Activated CD4-positive, alpha-beta T cell treated with anti-CD3 and anti-CD28 coated beads, Interleukin-2, amount 50 U/mL, for 24 hours (primary cell): ENCODE results near the gene VSIG10L2.

Experiments
- DNase-seq, 2 donors: peaks; one replicate each; pipeline ENCODE4 v3.0.0-alpha.2; 2020; ENCODE audit warnings: low read depth in 1 of 2, low spot score in 1 of 2

Gene VSIG10L2

DNA sequence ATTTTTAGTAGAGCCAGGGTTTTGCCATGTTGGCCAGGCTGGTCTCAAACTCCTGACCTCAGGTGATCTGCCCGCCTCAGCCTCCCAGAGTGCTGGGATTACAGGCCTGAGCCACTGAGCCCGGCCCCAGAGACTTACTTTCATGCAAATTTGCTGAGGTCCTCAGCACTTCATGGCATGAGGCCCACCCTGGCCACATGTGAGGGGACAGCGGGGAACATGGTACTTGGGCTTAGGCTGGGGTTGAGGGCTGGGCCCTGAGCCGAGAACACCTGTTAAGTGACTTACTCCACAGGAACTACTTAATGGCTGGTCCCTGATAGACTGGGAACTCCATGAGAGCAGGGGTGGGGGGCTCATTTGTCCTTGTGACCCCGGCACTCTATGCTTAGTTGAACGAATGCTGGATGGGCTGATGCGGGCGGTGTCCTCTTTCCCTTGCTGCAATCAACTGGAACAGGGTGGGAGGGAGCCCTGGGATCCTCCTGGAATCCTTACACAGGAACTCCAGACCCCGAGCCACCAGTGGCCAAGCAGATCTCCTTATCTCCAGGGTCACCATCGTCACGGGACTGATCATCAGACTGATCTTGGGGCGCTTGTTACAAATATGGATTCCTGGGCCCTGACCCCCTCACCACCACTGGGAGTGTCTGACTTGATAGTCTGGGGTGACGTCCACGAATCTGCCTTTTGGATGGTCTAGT, 1.0 kb downstream of the VSIG10L2 start:
- no peak for DNase-seq

DNA sequence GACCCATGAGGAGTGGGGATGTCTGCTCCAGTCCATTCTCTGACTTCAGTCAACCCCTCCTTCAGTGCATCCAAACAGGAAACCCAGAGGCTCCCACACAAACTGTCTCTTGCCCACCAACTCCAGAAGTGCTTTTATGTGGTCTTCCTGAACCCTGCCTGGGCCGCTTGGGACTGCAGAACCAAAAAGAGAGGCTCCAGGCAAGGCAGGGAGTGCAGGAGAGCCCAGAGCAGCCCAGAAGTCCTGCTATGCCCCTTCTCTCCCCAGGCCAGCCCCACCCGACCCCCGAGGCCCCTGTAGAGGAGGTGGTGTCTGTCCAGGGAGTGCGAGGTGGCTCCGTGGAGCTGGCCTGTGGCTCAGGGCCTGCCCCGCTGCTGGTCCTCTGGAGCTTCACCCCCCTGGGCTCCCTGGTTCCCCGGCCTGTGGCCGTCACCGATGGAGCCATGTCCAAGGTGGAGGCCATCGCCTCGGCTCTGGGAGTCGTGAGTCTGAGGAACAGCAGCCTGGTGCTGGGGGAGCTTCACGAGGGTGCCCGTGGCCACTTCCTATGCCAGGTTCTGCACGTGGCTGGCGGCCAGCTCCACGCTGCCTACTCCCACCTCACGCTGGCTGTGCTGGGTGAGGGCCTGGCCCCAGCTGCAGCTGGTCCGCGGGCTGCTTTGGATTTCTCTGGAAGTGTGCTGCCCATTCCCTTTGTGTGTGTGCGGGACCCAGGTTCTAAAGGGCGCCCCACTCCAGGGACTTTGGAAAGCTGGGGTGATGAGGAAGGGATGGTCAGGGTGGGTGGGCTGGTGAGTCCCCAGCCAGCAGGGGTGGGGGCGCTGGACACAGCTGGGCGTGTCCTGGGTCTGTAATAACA, 1.8 kb downstream of the VSIG10L2 start:
- no peak for DNase-seq

DNA sequence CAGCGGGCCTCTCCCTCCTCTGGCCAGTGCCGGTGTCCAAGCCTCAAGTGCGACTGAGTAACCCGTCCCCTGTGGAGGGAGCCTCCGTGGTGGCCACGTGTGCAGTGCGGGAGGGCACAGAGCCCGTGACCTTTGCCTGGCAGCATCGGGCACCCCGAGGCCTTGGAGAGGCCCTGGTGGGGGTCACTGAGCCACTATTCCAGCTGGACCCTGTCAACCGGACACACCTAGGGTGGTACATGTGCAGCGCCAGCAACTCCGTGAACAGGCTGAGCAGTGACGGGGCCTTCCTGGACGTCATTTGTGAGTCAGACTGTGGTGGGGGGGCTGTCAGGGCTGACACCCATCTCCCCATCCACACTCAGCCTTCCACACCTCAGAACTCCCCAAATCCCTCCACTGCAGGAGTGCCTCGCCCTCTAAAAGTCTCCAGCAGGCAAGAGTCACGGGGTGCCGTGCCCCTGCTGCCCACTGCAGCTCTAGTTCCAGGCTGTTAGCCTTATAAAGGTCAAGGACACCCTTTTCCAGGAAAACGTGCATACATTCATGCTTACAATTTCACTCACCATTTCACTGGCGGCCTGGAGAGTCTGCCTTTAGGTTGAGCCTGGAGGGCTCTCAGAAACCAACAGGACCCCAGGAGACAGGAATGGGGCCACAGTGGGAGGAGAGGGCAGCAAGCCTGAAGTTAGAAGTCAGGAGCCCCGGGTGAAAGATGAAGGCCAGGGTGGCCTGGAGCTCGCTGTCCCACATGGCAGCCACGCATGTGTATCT, 2.6 kb downstream of the VSIG10L2 start:
- DNase-seq, result no peak

DNA sequence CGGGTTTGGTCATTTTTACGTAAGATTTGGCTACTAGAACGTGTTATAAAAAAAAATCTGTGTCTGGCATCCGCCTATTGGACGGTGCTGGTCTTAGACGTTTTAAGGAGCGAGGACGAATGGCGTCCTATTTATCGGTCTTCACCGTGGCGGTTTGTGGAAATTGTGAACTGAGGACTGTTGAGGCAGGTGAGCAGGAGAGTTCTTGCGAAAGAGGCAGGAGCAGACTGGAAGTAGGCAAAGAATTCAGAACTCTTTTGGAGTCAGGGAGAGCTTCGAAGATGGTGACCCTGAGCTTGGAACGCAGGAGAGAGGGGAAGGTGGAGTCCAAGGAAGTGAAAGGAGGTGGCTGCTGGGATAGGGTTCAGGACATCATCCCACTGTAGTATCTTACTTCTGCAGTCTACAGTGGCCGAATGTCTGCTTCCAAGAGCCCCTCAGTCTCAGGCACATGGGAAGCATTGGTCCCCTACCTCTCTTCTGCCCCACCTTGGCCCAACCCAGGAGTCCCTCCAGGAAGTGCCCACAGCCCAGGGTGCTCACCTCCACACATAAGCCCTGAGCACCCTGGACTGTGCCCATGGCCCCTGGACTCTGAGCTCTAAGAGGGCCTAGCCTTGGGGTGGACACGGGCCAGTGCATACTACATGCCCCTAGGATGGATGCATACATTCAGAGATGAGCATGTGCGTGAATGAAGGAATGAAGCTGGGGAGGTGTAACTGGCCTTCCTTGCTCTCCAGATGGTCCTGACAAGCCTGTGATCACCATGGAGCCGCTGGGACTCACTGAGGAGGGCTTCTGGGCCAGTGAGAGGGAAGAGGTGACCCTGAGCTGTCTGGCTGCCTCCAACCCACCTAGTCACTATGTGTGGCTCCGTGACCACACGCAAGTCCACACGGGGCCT, 3.7 kb downstream of the VSIG10L2 start:
- no peak for DNase-seq

DNA sequence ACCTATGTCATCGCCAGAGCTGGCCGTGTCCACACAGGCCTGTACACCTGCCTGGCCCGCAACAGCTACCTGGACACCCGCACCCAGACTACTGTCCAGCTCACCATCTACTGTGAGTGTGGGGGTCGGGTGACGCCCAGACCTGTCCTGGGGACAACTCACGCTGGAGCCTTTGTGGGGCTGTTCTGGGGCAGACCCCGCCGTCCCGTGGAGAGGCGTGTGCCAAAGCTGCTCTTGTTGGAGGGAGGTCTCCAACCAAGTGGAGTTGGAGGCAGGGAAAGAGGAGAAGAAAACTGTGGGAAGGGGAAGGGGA, 4.3 kb downstream of the VSIG10L2 start:
- DNase-seq, result no peak

DNA sequence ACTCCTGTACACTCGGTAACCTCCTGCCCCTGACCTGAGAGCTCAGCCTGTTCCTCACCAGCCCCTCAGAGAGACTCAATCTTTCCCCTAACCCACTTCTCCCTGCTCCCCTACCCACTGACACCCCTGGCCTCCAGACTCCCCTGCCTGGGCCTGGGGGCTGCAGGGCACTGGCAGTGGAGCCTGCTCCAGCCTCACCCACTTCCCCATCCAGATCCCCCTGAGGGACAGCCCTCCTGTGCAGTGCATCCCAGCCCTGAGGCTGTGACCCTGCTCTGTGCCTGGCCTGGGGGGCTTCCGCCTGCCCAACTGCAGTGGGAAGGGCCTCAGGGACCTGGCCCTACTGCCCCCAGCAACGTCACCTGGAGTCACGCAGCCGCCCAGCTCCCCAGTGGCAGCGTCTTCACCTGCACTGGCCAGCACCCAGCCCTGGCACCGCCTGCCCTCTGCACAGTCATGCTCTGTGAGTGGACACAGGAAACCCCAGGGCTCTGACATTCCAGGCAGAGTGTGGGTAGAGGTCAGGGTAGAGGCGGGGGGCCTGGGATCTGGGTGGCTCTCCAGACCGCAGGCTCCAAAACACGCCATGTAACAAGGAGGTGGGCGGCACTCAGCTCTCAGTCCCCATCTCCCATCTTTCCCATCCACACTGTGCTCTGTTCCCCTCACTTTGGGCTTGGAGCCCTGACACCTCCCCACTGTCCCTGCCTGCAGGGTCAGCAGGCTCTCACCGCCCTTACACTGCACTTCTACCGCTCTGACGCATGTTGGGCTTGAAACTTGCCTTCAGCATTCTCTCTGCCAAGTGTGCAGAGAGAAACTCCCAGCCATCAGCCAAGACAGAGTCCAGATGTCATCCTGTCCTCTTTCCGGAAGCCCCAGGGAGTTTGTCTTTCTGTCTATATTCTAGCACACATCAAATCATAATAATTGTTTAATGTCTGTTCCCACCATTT, 5.1 kb downstream of the VSIG10L2 start:
- no peak for DNase-seq

DNA sequence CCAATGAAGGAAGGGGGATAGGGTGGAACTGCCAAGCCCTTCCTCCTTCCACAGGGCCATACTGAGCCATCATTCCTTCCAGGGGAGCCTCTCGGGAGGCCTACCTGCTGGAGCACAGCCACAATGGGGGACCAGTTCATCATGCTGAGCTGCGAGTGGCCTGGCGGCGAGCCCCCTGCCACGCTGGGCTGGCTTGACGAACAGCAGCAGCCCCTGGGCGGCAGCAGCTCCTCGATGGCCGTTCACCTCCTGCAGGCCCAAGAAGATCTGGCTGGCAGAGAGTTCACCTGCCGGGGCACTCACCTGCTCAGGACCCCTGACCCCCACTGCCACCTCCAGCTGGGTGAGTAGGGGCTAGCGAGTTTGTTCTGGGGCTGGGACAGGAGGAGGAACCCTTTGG, 5.9 kb downstream of the VSIG10L2 start:
- DNase-seq, result no peak

DNA sequence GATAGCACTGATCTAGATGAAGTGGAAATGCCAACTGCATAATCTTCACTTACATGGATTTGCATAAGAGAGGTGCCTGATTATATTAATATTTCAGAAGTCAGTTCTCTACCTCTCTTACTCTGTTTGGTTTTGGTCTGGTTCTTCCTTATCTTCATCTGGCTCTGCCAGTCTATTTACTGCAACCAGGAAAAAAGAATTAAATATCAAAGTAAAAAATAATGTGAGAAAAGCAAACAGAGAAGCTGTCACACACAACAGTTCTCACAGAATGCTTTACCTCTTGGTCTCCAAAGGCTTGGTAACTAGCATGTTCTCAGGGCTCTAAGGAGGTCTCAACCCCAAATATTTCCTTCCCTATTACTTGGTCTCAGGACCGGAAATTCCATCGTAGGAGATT, 6.7 kb downstream of the VSIG10L2 start:
- no peak for DNase-seq

DNA sequence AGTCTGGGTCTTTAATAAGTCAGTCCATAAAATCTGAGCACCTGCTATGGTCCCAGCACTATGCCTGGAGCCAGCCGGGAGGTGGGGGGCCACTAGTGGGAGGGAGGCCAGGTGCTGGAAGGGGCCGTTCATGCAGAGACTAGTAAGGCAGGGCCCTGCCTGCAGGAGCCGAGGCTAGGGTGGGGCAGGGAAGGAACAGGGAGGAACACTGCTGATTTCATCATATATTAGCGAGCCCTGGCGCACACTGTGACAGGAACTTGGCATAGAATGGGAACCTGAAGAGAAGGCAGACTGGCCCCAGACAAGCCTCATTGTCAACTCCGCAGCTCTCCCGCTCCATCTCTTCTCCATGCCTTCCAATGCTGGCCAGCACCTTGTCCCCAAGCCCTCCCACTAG, 7.1 kb downstream of the VSIG10L2 start:
- DNase-seq, result no peak

DNA sequence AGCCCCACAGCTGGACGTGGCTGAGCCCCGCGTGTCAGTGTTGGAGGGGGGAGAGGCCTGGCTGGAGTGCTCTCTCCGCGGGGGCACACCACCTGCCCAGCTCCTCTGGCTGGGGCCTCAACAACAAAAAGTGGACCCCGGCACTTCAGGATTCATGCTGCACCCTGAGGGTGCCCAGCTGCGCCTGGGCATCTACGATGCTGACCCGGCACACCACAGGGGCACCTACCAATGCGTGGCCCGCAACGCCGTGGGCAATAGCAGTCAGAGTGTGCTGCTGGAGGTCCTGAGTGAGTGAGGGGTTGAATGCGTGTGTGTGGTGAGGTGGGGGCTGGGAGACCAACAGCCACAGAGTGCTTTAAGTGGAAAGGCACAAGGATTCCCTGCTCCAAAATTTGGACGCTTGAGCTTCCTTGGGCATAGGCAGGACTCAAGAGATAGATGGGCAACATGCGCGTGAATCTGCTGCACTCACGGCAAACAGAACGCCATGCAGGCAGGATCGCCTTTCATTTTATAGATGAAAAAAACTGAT, 7.6 kb downstream of the VSIG10L2 start:
- DNase-seq, result no peak

DNA sequence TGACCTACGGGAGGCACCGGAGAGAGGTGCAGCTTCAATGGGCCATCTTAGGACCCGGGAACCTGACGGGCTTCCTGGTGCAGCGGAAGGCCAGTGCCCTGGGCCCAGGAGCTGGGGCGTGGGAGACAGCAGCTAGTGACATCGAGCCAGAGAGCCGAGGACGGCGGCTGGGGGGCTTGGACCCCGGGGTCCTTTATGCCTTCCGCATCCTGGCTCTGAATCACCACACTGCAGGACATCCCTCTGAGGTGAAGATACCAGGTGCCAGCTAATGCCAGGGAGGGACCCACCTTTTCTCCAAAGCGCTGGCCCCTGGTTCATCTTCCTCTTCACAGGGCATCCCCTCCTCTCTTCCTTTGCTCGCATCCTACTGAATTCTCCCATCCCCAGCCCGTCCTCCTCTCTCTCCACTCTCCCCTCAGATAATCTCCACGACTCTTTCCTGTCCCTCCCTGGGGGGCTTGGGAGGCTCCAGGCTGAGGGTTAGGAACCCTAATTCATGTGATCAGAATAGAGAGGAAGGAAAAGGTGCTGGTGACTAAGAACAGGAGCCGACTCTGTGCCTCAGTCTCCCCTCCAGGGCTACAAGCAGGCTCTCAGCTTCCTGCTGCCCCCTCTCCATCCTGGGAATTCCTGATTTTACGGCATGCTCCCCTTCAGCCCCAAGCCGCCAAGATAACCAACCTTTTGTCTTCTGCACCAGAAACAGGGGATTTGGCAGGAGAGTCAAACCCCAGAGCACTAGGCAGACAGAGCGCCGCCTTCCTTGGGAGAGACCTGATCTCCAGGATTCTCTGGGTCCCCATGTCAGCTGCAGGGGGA, 8.5 kb downstream of the VSIG10L2 start:
- no peak for DNase-seq

DNA sequence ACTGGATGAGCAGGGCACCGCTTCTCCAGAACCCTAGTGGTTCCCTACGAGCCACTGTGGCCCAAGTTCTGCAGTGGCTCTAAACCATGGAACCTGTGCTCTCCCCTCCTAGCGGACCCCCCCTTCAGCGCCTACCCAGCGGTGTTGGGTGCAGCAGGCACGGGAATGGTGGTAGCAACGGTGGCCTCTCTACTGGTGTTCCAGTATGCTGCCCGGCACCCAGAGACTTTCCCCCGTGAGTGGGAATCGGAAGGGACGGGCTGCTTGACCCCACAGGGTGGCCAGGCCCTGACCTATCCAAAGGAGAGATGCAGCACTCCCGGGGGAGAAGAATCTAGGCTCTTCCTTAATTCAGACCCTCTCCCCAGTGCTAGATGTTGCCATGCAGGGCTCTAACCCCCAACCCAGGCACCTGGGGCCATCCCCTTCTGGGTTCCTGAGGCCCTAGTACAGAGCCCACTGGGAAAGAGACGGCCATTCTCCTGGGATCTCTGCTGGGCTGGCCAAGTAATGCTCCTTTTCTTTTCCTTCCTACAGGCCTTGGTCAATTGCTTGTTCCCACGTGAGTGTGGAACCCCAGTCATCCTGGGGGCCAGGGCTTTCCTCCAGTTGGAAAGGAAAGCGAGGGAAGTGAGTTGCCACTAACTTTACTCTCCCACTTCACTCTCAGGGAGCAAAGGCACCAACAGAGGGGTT, 9.2 kb downstream of the VSIG10L2 start:
- no peak for DNase-seq

DNA sequence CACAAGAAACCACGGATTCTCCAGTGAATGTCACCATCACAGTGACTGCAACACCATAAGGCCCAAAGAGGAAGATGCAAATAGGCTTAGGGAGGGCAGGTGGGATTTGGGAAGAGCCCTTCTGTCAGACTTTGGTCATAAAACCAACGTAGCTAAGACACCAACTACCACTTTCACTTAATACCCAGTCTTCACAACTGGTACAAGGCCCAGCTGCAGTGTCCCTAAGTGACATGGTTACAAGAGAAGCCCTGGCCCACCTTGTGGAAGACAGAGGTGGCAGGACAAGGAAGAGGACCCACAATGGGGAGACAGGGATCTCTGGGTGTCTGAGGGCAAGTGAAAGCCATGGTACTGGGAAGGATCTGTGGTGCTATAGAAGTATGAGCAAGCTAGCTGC, 10.0 kb downstream of the VSIG10L2 start:
- DNase-seq, result no peak

DNA sequence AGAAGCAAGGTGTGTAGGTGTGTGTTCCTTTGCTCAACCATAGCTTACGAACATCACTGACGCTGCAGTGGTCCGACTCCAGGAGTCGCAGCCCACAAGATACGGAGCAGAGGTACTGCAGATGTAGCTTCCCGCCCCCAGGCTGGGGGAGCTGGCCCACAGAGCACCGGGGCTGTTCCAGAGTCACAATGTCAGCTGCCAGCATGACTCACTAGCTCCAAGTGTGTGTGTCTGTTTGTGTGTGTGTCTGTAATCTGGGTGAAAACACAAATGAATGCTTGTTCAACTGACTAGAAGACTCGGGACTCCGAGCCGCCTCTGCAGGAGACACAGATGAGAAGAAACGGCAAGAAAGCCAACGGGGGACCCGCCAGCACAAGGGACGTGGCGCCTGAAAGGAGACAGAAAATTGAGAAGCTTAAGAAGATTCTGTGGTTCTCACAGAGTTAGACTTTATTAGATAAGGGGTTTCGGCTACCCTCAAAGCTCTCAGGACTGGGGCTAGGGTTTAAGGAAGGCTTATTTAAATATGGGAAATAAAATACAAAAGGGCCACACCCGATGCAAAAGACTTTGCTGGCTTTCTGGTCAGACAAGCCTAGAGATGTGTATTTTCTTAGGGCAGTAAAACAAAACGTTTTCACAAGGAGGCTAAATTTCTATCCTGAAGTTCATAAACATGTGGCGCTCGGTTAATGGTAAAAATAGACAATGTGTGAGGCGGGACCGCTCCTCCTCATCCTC, 10.7 kb downstream of the VSIG10L2 start:
- DNase-seq, result no peak

DNA sequence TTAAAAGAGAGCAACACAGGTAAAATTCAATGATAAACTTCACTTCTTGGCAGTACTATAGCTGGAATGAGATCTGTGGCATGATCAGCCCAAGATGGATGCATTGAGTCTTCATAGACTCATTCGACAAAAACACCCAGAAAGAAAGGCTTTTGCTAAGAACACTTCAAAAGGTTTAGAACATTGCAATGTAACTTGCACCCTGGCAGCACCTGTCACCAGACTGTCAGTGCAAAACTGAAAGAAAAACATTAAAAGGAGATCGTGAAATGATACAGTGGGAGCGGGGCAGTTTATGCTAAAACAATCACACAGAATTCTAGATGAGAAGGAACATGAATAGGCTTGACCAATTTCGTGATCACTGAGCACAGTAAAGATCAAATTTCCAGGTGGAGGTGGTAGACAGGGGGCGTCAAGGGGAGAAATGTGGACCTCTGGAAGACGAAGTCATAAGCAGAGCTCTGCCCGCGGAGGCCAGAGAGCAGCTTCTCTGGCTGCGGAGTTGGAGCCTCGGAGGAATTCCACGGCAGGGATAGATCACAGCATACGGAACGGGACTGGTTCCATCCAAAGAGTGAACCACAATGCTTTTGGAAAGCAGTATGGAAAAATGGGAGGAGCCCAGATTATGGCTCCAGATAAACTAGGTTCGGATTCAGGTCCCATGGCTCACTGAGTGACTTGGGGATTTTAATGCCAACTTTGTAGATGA, 11.9 kb downstream of the VSIG10L2 start:
- no peak for DNase-seq

DNA sequence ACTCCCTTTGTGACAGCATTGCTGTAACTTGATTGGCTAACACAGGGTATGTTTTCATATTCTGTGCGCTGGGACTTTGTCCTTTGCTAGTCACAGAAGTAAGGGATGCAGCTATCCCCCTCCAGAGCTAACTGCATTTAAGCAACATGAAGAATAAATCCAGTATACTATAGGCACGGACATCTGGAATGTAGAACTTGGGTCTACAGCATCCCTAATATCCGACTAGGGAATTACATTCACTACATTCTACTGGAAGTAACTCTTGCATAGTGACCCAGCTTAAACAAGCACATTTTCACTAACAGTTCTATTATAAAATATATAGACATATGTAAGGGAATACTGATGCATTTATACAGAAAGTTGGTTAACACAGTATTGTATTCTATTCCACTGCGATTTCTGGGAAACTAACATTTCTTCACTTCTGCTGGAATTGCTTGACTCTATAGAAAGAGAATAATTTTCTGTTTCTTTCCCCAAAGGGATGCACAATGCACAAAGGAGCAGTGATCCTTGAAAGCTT, 13.1 kb downstream of the VSIG10L2 start:
- no peak for DNase-seq

DNA sequence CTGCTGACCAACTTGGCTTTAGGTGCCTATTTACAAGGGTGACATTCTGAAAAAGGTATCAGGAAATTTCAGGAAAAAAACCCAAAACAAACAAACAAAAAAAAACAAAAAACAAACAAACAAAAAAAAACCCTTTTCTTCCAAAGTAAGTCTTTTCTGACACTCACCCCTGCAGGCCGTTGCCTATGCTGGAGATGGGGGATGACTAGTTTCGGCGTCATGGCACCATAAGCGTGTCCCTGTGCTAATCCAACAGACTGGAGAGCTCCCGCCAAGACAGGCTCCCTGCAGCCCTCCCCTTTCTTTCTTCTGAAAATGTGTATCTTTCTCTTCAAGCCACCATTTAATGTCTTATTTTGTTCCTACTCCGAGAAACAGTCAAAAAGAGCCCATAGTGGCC, 13.7 kb downstream of the VSIG10L2 start:
- DNase-seq, result no peak
